A673 (cell line): ENCODE measurements around the gene GFRA3. TPM values are rescaled to one million over a fixed set of nuclear protein-coding genes. Genes with fewer than 3 reads are reported as not detected.

Experiments
- BruUV-seq: library from RNA; stranded (reverse); fragments of 400-500 nt; replicated peaks from 2 replicates; lab custom pipeline; 2021; lab: Mats Ljungman, UMichigan
- CTCF ChIA-PET: fragments of 300-600 bp; sonication (Branson Sonifier 250); formaldehyde crosslinking; loops from one replicate; lab custom pipeline; 2022; ENCODE audit warnings: antibody characterized with exemption; lab: Charles Lee
- POLR2A ChIA-PET: fragments of 300-600 bp; sonication (Branson Sonifier 250); formaldehyde crosslinking; loops from one replicate; lab custom pipeline; 2022; ENCODE audit warnings: antibody characterized with exemption; ENCODE audit not compliant: low non-redundant PET; lab: Charles Lee
- DNase-seq: peaks from one replicate; pipeline ENCODE4 v3.0.0-alpha.2; 2015; ENCODE audit warnings: low spot score
- H3K27ac ChIP-seq: fragments of 200-600 bp; sonication (generic); 2 replicates; pipeline ENCODE4 v1.5.1; 2016; ENCODE audit warnings: mixed run types, low read depth, mild to moderate bottlenecking, mixed read lengths, antibody characterized with exemption, low read length; ENCODE audit not compliant: poor library complexity, severe bottlenecking
- H3K27me3 ChIP-seq: fragments of 200-600 bp; sonication (generic); replicated peaks from 2 replicates; pipeline ENCODE4 v1.6.1; 2017; ENCODE audit warnings: mixed run types, low read depth, mild to moderate bottlenecking, mixed read lengths, antibody characterized with exemption, low read length; ENCODE audit not compliant: insufficient read depth, poor library complexity
- H3K36me3 ChIP-seq: fragments of 200-600 bp; sonication (generic); 2 replicates; pipeline ENCODE4 v1.6.1; 2016; ENCODE audit warnings: mixed run types, mild to moderate bottlenecking, mixed read lengths, antibody characterized with exemption, low read length; ENCODE audit not compliant: insufficient read depth, poor library complexity, severe bottlenecking
- H3K4me1 ChIP-seq: fragments of 200-600 bp; sonication (generic); 2 replicates; pipeline ENCODE4 v1.6.1; 2017; ENCODE audit warnings: mixed run types, mild to moderate bottlenecking, mixed read lengths, antibody characterized with exemption, low read length; ENCODE audit not compliant: insufficient read depth, poor library complexity, severe bottlenecking
- H3K4me3 ChIP-seq: fragments of 200-600 bp; sonication (generic); 2 replicates; pipeline ENCODE4 v1.5.1; 2016; ENCODE audit warnings: low read depth, mixed run types, mild to moderate bottlenecking, mixed read lengths, low read length; ENCODE audit not compliant: poor library complexity, severe bottlenecking
- H3K9me3 ChIP-seq: fragments of 200-600 bp; sonication (generic); 2 replicates; pipeline ENCODE4 v1.6.1; 2016; ENCODE audit warnings: mixed run types, low read depth, mild to moderate bottlenecking, mixed read lengths, antibody characterized with exemption, low read length; ENCODE audit not compliant: poor library complexity, severe bottlenecking
- CTCF ChIP-seq: fragments of 300-800, 200-600 bp; sonication (generic); conservative IDR thresholded peaks from 2 replicates; pipeline ENCODE4 v1.5.1; 2017; ENCODE audit warnings: low read depth, mild to moderate bottlenecking, antibody characterized with exemption, low read length, moderate library complexity, mixed read lengths
- EZH2 ChIP-seq: fragments of 200-600 bp; sonication (generic); IDR thresholded peaks from 2 replicates; pipeline ENCODE4 v1.6.1; 2017; ENCODE audit warnings: borderline replicate concordance, low read depth, mild to moderate bottlenecking, mixed read lengths, antibody characterized with exemption, low read length; ENCODE audit not compliant: poor library complexity, severe bottlenecking
- intact Hi-C: fragments of 100-400 bp; cut with micrococcal nuclease; formaldehyde crosslinking; loops from one replicate; pipeline ENCODE4 v1.10.0; 2022; ENCODE audit not compliant: unreplicated experiment
- total RNA-seq: library from RNA; stranded (reverse); gene quantifications from 2 replicates; pipeline ENCODE4 v1.2.3, GENCODE V29; 2021

Gene GFRA3
- total RNA-seq, 1 experiment from 2014 or later, result 0.75 TPM

GRCh38 chr5:138280915-138281314 is 6.5 kb upstream of the GFRA3 start:
- intact Hi-C loops, result loop anchor here (10.0 kb wide), 1 partner anchor 96 kb away; no protein-coding TSS in a partner anchor
- POLR2A ChIA-PET, result no interaction called here
- Histone ChIP-seq H3K27me3 (no peaks in the 10 kb centered on the region), H3K4me1 (peaks cover 1% of the 10 kb centered on the region), H3K36me3 (peaks cover 6% of the 10 kb centered on the region), H3K4me3 (no peak overlapping the region), H3K27ac (no peak overlapping the region), H3K9me3 (no peaks in the 10 kb centered on the region)
- no peak for DNase-seq
- TF ChIP-seq EZH2 (no peak), CTCF (no peak)
- CTCF ChIA-PET, result no interaction called here
- no TSS peak for BruUV-seq

DNA sequence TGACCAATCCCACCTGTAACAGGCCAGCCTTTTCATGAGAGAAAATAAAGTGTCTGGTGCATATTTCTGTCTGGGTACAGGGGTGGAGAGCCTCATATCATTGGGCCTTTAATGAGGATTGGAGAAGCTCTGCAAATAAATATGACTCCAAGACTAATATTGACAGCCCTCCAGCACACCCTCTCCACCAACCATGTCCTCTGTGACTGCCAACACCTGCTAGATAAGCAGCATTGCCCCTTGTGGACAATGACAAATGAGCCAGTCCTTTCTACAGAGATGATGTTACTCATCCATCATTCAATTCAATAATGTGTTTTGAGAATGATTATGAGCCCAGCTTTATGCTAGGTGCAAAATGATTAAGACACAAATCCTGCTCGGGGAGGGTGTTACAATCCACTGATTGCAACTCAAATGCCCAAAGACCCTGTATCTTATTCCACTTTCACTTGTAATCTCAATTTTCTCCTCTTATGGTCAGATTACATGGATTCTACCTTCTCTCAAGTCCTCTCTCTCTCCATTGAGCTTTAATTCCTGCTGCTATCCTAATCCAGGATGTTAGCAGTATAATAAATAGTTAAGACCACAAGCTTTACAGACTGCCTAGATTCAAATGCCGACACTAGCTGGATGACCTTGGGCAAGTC is 2.1 kb upstream of the GFRA3 start:
- intact Hi-C loops, result loop anchor here (5.0 kb wide), 1 partner anchor 54 kb away; no protein-coding TSS in a partner anchor
- no peak for DNase-seq
- BruUV-seq, result no TSS peak
- Histone ChIP-seq H3K27ac (no peak overlapping the region), H3K9me3 (no peaks in the 10 kb centered on the region), H3K4me1 (peaks cover 16% of the 10 kb centered on the region), H3K36me3 (no peaks in the 10 kb centered on the region), H3K27me3 (no peaks in the 10 kb centered on the region), H3K4me3 (no peak overlapping the region)
- CTCF ChIA-PET, result no interaction called here
- TF ChIP-seq CTCF, result no peak
- TF ChIP-seq EZH2, result no peak
- POLR2A ChIA-PET, result no interaction called here

DNA sequence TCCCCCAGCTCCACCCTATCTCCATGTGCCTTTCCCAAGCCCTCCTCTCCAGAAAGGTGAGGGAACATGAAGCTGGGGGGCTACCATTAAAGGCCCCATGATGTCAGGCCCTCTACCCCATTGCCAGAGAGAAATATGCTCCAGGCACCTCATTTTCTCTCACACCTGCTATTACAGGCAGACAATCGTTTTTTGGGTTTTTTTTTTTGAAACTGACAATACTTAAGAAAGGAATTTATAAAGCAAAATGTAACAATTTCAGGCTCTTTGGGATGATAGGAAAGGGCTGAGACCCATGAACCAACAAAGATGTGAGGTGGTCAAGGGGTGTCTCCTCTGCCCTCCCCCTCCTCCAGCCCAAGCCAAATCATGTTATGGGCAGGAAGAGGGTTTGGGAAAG is 1.5 kb upstream of the GFRA3 start:
- no peak for TF ChIP-seq CTCF
- no peak for TF ChIP-seq EZH2
- Histone ChIP-seq H3K27ac (no peak overlapping the region), H3K27me3 (no peaks in the 10 kb centered on the region), H3K4me3 (no peak overlapping the region), H3K9me3 (no peaks in the 10 kb centered on the region), H3K4me1 (peaks cover 16% of the 10 kb centered on the region), H3K36me3 (no peaks in the 10 kb centered on the region)
- no TSS peak for BruUV-seq
- intact Hi-C loops, result loop anchor here (5.0 kb wide), 1 partner anchor 54 kb away; no protein-coding TSS in a partner anchor
- ChIA-PET POLR2A (no interaction called here), CTCF (no interaction called here)
- DNase-seq, result no peak
